Measurements from ENCODE around the gene TBC1D7.
A peak's percentile ranks its signal among the peaks of the same experiment; 100 is the strongest.

The TBC1D7 gene

DNA sequence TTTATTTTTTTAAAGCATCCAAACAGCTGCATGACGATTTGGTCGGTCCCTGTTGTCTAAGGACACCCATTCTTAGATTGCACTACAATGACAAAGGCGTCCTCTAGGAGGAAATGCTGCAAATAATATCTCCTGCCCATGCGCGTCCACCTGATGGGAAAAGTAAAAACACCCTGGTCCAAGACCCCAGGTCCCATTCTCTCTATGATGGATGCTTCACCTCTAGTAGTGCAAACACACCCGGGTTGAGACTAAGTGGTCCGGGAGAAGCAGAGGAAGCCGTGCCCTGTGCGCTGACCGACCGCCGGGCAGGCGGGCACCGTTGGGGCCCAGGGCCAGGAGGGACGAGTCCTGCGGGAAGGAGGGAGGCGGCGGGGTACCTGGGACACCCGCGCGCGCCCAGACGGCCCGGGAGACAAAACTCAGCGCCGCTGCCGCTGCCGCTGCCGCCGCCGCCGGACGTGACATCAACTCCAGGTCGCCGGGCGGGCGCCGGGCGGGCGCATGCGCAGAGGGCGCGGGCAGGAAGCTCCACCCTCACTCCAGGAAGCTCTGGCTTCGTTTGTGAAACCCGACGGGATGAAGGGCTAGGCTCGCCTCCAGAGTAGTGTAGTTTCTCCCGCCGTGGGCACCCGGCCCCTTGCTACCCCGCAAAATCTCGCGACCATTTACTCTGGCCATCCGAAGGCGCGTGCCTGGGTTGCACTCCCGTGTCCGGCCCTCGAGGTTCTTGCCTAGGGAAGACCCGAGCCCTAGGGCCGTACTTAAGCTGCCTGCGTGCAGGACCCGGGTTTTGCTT, at the start of gene TBC1D7:
Gene TBC1D7, minus strand, starts transcription at position 462 of the 799 bp plus-strand sequence. CDS start 1,639 bp downstream, outside the sequence.
- peak; percentile 88 to 90 for DNase-seq

DNA sequence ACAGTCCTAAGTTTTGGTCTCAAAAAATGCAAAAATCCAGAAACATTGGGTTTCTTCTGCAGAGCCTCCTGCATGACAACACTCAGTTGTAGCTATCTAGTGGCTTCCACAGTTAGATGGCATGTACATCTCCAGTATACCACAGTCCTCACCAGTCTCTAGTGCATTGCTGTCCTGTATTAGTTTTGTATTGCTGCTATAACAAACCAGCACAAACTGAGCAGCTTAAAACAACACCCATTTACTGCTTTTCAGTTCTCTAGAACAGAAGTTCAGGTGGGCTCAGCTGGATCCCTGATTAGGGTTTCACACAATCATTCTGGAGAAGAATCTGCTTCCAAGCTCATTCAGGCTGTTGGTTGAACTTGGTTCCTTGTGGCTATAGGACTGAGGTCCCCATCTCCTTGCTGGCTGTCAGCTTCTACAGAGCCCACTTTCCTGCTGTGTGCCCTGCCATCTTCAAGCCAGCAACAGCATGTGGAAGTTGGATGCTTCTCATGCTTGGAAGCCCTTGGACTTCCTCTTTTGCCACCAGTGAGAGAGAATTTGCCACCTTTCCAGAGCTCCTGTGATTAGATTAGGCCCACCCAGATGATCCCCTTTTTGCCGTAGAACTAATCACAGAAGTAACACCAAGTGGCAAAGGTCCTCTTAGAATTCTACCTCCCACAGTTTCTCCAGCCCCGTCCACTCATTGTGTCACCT, 48.9 kb upstream of the TBC1D7 start:
- DNase-seq = peak in 1 of 2 experiments; percentile 8

DNA sequence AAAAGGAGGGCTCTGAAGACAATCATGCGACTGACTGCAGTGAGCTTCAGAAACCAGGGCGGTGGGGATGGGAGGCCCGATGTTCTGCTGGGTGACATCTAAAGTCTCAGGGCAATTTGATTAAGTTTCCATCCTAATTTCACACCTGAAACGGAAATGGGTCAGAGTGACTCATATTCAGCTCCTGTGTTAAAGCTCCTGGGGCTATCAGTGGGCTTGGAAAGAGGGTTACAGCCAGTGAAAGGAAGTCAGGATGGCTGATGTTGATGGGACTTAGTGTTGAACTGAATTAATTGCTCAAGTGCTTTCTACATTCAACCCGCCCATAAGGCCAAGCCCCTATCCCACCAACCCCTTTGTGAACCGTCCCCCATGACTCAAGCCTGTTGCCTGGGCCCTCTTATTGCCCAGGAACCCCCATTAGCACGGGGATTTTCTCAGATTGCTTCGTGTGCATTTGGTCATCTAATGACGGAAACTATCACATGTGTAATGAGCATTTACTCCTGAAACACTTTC, 47.1 kb upstream of the TBC1D7 start:
- DNase-seq = no peak

DNA sequence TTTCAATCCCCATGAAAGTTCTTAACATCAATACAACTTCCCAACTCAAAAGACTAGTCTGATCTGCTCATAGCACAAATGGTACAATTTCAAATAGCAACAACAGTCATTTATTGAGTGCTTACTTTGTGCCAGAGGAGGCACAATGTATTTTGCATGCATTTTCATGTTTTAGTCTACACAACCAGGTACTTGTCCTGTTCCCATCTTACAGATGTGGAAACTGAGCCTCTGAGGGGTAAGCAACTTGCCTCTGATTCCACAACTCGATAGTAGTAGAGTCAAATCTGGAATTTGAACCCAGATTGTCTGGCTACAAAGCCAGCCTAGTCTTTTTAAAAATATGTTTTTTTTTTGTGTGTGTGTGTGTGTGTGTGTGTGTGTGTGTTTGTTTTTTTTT, 45.6 kb upstream of the TBC1D7 start:
- no peak for DNase-seq

DNA sequence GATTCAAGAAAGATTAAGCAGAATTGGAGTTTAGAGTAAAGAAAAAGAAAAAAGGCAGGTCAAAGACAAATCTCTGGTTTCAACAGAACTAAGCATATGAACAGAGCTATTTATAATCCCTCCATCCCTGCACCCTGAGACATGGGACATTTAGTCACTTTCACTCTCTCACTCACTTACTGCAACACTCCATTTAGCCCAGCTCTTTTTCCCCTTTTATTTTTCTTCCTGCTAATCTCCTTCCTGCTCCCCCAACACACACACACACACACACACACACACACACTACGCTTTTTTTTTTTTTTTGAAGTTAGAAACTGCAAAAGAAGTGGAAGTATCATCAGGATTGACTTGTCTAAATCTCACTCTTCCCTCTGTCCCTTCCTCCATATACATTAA, 45.1 kb upstream of the TBC1D7 start:
- no peak for DNase-seq

DNA sequence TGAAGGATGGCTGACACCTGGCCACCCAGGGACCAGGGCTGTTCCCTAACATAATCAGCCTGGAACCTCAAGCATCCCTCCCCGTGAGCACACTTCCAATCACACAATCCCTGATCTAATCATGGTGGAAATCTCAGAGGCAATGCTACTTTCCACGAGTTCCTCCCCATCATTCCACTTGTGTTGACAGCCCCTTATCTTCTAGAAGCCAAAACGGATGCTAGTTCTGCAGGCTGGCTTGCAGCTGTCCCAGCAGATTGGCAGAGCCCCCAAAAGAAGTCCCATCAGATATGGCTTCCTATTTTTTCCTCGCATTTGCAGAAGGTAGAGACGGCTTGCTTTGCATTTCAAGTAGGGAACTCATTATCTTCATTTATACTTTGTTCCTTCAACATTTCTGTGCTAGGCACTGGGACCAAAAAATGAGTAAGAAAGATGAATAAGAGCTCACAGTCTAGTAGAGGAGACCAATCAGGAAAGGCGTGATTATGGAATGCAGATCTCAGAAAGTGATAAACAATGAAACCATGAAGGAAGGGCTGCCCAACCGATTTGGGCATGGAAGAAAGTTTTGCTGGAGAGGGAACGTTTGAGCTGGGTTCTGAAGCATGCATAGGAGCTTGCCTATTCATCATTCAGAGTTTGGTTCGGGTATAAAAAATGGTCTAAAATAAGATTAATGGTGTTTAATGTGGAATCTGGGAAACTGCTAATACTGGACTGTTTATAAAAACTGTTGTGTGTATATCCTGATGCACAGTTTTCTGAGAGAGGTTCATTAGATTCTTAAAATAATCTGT, 44.6 kb upstream of the TBC1D7 start:
- no peak for DNase-seq

DNA sequence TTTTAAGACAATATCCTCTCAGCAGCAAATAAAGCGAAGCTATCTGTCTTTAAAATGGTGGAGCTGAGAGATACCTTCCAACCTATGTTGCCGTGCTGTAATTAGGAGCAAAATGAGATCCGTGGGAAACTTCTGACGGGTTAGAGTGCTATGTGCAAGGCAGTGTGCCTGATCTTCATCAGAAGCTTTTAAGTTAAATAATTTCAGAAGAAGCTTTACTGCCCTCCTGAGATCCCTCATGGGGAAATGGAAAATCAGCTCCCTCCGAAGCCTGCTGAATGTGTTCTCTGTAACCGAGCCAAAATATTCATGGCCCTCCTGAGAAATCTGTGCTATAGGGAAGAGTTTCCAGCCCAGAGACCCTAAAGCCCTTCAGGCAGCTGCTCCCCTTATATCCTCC, 43.7 kb upstream of the TBC1D7 start:
- no peak for DNase-seq

DNA sequence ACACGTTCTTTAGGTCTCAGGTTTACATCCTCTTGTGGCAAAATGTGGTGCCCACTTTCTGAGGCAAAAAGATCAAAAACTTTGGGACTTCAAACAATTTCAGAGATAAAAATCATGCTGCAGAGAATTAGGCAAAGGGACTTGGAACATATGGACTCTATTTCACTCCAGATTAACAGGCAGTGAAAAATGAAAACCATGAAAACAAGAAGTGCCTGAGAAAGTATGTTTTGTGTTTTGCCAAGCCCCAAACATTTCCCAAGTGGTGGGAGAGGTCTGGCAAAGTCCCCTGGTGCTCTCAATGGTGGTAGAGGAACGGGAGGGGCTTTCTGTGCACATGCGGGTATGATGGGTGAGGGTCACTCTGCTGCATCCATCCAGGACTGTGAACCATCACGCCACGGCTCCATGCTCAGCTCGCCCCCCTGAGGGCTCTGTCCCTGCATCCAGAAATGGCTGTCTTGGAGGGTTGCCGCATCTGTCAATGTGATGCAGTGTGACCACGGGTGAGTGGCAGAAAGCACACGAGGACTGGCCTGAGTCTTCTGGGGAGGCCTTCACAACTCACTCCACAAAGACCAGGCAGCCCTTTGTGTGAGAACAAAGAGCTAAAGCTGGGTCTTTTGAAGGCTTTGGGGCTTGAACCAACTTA, 43.2 kb upstream of the TBC1D7 start:
- no peak for DNase-seq

DNA sequence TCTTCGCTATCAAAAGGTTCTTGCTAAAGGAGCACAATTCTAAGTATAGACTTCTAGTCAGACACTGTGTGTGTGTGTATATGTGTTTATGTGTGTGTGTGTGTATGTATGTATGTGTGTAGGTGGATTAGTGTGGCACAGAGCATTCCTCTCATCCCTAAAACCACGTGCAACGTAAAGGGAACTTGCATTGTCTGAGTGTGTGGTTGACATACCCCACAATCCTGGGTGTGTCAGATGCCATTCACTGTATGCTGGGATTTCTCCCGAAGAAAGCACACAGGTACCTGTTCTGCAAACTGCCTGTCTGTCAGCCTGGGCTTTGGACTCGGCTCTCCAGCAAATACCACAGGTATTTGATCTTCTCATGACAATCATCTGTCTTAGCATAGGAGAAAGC, 42.3 kb upstream of the TBC1D7 start:
- no peak for DNase-seq

DNA sequence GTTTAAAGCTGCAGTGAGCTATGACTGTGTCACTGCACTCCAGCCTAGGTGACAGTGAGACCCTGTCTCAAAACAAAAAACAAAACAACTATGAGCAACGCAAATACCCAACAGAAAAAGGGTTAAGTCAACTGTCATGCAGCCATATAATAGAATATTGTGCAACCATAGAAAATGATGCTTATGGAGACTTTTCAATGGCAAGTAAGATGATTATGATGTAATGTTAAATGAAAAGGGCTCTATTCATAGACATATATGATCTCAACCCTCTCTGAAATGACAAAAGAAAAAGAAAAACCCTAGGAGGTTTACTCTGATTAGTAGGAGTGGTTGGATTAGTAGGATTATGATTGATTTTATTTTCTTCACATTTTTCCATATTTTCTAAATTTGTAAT, 41.3 kb upstream of the TBC1D7 start:
- DNase-seq = no peak

DNA sequence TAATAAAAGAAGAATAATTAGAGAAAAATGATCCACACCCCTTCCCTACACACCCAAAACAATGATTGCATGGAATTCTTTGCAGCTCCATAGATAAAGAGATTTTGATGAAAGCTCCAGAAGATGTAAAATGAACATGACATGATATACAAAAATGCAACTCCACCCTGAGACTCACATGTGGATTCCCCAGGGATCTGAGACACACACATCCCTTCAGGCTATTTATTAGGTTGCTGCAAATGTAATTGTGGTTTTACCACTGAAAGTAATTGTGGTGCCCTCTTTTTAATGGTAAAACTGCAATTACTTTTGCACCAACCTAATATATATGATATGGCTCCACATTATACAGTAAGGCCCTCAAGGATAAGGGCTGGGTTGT, 40.4 kb upstream of the TBC1D7 start:
- DNase-seq = no peak

DNA sequence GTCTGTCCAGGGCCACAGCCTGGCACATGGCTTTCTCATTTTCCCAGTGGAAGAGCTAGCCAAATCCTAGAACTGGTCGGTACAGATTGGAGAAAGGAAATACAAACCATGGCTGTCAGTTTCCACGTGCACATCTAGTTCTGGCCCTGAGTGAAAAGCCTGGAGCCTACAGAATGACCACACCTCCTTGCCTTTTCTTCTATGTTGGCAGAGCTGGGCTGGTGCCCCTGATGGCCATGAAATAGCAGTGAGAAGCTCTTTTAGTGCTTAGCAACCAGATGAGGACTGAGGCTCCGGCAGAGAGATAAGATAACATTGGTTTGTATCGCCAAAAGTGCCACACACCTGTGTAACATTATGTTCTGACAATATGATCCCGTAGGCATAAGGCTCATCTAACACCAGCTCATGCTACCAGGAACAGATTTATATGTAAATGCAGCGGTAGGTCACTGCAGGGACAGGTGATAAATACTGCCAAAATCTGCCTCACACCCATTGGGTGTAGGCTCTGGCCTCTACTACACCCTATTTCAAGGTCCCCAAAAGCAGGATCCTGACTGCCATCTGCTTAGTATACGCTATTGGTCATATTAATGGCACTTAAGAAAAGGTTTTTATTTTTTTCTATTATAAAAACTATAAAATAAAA, 39.9 kb upstream of the TBC1D7 start:
- no peak for DNase-seq

DNA sequence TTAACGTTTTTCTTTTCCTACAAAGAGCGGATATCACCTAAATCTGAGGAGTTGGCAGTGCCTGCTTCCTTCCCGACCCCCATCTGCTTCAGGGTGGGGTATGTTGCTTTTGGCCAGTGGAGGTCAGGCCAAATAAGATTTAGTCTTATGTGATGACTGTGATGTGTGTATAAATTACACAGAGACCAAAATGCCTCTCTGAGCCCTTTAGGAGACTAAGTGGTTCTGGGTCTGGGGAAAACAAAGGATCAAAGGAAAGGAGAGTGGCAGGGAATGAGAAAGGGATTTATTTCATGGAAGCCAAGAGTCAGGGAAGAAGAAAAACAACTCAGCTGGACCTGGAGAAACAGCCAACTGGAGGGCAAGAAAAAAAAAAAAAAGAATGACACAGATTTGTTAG, 39.1 kb upstream of the TBC1D7 start:
- DNase-seq = no peak

DNA sequence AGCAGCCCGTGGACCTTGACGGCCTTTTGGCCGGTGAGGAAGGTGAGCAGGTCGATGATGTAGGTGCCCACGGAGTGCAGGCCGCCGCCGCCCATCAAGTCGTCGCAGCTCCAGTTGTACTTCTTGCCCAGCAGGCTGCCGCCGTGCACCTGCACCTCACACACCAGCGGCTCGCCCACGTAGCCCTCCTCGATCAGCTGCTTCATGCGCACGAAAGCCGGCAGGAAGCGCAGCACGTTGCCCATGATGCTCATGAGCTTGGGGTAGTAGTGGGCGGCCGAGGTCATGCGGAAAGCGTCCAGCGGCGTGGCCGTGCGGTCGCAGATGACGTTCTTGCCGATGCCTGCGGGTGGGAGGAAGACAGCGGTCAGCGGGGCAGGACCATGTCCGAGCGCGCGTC, 37.0 kb upstream of the TBC1D7 start:
- DNase-seq = no peak

DNA sequence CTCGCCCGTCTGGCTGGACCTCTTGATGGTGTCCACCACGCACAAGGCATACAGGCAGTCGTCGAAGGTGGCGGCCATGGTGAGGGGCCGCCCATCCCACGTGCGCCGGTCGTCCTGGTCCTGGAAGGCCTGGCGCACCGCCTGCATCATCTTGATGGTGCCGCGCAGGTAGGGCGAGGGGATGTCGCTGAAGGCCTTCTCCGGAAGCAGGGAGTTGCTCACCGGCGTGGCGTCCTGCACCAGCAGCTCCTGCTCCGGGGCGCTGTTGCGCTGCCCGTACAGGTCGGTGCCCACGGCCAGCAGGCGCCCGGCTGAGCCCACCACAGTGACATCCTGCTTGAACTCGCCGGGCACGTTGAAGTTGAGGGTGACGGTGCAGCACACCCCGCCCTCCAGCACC, 36.5 kb upstream of the TBC1D7 start:
- DNase-seq = no peak

DNA sequence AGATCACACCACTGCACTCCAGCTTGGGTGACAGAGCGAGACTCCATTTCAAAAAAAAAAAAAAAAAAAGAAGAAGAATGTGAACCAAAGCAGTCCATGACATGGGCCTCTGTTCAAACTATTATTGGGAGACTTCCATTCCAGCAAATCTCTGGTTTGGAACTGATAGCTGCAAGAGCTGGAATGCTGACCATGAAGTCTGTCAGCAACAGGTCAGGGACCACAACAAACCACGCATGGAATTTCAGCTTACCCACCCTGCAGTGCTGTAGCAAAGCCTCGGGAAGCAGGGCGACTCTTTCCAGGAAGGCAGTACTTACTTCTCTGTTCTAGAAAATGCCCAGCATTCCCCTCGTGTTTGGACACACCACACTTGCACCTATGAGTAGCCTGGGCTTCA, 34.1 kb upstream of the TBC1D7 start:
- DNase-seq = no peak

DNA sequence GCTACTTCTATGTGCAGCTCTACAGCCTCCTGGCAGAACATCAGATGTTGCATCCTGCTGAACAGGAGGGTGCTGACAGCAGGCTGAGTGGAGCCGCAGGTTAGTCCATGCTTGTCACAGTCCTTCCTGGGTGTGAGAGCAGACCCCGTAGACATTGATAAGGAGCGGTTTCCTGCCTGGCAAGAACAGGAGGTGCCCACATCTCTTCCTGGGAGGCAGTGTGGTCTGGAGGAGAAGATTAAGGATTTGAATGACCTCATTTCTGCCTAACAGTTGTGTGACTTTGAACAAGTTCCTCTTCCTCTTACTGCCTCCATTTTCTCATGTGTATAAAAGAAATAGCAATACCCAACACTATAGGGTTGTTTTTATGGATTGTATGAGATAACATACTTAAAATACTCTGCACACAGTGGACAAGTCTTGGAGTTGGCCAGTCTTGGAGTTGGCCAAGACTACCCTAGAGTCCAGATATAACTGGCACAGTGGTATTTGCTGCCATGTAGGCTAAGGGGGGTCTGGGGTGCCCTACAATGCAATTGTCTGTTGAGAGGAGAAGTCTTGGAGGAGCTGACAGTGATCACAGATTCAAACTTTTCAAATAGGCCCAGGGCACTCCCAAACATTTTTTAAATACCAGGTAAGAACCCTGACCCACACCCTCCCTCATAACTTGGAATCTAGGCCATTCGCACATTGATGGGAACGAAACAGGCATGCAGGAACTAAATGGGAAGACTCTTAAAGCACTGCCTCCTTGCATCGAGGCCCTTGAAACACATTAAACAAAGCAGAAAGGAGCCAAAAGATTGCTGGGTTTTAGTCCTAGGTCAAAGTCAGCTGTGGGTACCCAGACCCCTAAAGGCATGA, 32.6 kb upstream of the TBC1D7 start:
- DNase-seq = peak; percentile 96 to 97

DNA sequence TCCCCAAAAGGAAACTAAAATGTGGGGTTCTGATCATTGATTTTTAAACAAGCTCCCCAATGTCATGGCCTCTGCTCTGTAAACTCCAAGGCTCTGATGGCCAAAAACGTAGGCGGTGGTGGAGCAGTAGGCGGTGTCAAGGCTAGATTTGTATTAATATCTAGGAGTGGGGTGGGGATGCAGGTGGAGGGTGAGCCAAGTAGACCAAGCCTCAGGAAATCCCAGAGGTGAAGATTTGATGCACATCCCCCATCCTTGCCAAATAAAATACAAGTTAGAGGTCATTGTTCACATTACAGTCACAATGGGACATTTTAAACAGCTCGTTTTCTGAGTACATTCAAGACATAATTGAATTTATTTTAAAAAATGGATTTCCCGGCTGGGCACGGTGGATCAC, 30.9 kb upstream of the TBC1D7 start:
- DNase-seq = no peak

DNA sequence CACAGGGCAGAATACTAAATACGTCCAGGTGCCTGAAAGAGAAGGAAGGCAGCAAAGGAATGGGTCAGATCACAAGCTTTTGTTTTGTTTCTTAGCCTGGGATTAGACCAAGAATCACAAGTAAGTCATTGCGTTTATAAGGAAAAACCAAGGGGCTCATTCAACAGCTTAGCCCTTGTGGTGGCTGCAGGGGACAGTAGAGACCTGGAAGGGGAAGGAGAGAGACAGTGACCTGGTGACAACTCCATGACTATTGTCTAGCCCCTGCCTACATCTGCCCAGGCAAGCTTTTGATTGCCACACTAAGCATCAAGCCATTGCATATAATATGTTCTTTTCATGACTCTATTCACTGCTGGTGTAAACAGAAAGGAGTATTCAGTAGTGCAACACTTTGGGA, 30.2 kb upstream of the TBC1D7 start:
- no peak for DNase-seq

DNA sequence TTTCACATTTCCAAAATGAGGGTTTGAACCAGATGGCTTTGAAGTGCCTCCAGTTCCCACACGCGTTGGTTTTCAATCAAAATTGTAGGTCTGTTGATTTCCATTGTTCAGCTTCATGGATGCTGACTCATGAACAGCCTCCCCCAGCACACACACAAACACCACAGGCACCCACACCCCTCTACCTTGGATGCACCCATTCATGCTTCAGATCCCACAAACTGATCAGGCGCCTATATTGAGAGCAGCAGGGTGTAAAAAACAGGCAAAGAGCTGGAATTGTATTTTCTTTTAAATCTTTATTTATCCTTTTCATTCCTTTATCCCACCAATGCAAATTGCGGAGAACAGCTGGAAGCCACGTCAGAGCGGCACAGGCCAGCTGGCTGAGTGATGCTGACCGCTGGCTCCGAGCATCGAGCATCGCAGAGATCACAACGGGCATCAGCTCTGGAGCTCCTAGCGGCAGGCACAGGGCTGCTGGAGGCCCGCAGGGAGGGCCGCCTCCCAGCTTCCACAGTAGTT, 29.3 kb upstream of the TBC1D7 start:
- no peak for DNase-seq

Measured in Kasumi-1 (cell line).